Heart left ventricle (tissue), 16 donors: ENCODE results near the gene HDGFL1. TPM values are rescaled to one million over a fixed set of nuclear protein-coding genes. Genes with fewer than 3 reads are reported as not detected.

ENCODE experiments used
- ATAC-seq, 4 donors: fragments of 200-7000 bp; cut with Tn5 transposase; one replicate each; pipeline ENCODE4 v1.9.1; 2020 to 2022; ENCODE audit warnings: moderate library complexity in 4 of 4, mild to moderate bottlenecking in 3 of 4, moderate number of reproducible peaks in 1 of 4
- DNase-seq, 5 donors: peaks; one replicate each; pipeline ENCODE4 v3.0.0-alpha.2; 2020
- H3K27ac ChIP-seq, 12 donors: fragments of 200-600 bp; sonication (generic) in 4 of 12; one replicate each; pipeline versions ENCODE4 v1.5.0 to v1.8.0; 2016 to 2022; ENCODE audit warnings: mild to moderate bottlenecking in 2 of 12
- H3K27me3 ChIP-seq, 9 donors: fragments of 200-600 bp; sonication (generic) in 2 of 9; one replicate each; pipeline versions ENCODE4 v1.5.1 to v1.8.0; 2016 to 2022; ENCODE audit warnings: mild to moderate bottlenecking in 3 of 9
- H3K36me3 ChIP-seq, 9 donors: fragments of 200-600 bp; sonication (generic) in 2 of 9; one replicate each; pipeline versions ENCODE4 v1.5.0 to v1.8.0; 2018 to 2022; ENCODE audit warnings: mild to moderate bottlenecking in 2 of 9
- H3K4me1 ChIP-seq, 12 donors: fragments of 200-600 bp; sonication (generic) in 4 of 12; one replicate each; pipeline versions ENCODE4 v1.5.0 to v1.8.0; 2016 to 2022; ENCODE audit warnings: mild to moderate bottlenecking in 3 of 12
- H3K4me3 ChIP-seq, 12 donors: fragments of 200-600 bp; sonication (generic) in 4 of 12; one replicate each; pipeline versions ENCODE4 v1.5.0 to v1.8.0; 2017 to 2022; ENCODE audit warnings: mild to moderate bottlenecking in 9 of 12, moderate library complexity in 4 of 12
- H3K9me3 ChIP-seq, 12 donors: fragments of 200-600 bp; sonication (generic) in 4 of 12; one replicate each; pipeline versions ENCODE4 v1.5.0 to v1.8.0; 2016 to 2022; ENCODE audit warnings: mild to moderate bottlenecking in 1 of 12
- POLR2A ChIP-seq, 2 donors: fragments of 450-650 bp; IDR thresholded peaks; one replicate each; pipeline ENCODE4 v1.6.1; 2017; ENCODE audit warnings: antibody characterized with exemption in 2 of 2, mild to moderate bottlenecking in 2 of 2, moderate library complexity in 2 of 2
- WGBS, 4 donors: extraction: QIAGEN DNeasy Blood & Tissue Kit in 2 of 4; methylation state at CpG; one replicate each; pipeline versions ENCODE4 v1.1.5 to v1.1.7; 2013 to 2018; 5-methylcytosine and 5-hydroxymethylcytosine counted together
- intact Hi-C, 10 donors: fragments of 100-400 bp; cut with DNase I; formaldehyde crosslinking; loops; one replicate each; pipeline versions ENCODE4 v1.11.1 to v1.14.2; 2022
- polyA plus RNA-seq, 2 donors: library from polyadenylated mRNA; stranded (reverse); fragments of 200-250 nt; gene quantifications; one replicate each; pipeline ENCODE4 v1.2.3, GENCODE V29; 2013
- total RNA-seq, 9 donors: library from RNA; depleted of rRNA in 2 of 9; stranded (reverse); fragments of >200 nt in 2 of 9; fragmentation: NEBNext Ultra II Directional in 3 of 9; extraction: Animal tissue kit (Norgen Biotek cat#: 25700) in 3 of 9; gene quantifications; one replicate each; pipeline versions ENCODE4 v1.1.0 to v1.2.4, GENCODE V29; 2016 to 2023
- TF ChIP-seq, protein P1 (sequence below), 12 donors: fragments of 200-600 bp; sonication (generic) in 4 of 12; IDR thresholded peaks; one replicate each; pipeline versions ENCODE4 v1.5.0 to v1.8.0; 2018 to 2022; ENCODE audit warnings: antibody characterized with exemption in 12 of 12, mild to moderate bottlenecking in 5 of 12
- donor health status: ischemic (EF 13 %, LVEDD 7.1; RV severe dilation, severe dysfunction).
- donor health status: healthy with polysubstance abuse.
- donor health status: DM: no; HTN: yes; CAD: no.
- donor health status: DM: no; HTN: no; CAD: no.
- donor health status: ischemic (EF 25% LVEDD 6.9; RV normal size, moderate dysfunction).
- donor health status: ischemic (EF 25% LVEDD 5.7; RV mildly dilated, moderate dysfunction).
- donor health status: healthy.
- donor health status: DM: yes; HTN: yes; CAD: no.
- donor health status: ischemic (EF 35%, LVEDD 5.7; RV mildly dilated, moderate dysfunction).
- donor health status: nonischemic (EF 11% LVEDD 7.7; RV severe dilation, severe dysfunction).
- donor health status: DM: yes; HTN: yes; CAD: no.
- donor health status: PGD.
- donor health status: ischemic (EF 29% LVEDD 5.4; RV normal size, mild dysfunction).
- donor health status: nonischemic (EF 23%, LVEDD 6.1; RV moderate dilation, normal function).

HDGFL1 gene
- total and polyA plus RNA-seq, 11 donors = not detected

DNA sequence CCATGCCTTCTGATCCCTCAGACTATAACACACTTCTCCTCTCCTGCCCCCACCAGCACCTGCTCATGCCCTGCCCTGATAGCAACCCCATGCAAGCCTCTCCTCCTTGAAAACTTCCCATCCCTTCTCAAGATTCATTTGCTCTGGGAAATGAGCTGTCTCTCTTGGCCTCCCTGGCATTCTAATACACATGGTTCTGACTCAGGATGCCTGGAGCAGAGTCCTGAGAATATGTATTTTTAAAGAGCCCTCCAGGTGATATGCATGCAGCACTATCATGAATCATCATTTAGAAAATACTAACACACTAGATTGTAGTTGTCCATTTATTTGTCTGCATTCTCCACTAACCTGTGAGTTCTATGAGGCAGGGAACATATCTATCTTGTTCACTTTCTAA lies 26.6 kb downstream of the HDGFL1 start:
- DNase-seq (no peak), ATAC-seq (no peak)
- peaks cover 0 to 6% (median 0%) of the 10 kb centered on the region in 12 donors for H3K4me1 ChIP-seq
- no peaks in the 10 kb centered on the region for H3K36me3 ChIP-seq
- TF ChIP-seq, protein P1, sequence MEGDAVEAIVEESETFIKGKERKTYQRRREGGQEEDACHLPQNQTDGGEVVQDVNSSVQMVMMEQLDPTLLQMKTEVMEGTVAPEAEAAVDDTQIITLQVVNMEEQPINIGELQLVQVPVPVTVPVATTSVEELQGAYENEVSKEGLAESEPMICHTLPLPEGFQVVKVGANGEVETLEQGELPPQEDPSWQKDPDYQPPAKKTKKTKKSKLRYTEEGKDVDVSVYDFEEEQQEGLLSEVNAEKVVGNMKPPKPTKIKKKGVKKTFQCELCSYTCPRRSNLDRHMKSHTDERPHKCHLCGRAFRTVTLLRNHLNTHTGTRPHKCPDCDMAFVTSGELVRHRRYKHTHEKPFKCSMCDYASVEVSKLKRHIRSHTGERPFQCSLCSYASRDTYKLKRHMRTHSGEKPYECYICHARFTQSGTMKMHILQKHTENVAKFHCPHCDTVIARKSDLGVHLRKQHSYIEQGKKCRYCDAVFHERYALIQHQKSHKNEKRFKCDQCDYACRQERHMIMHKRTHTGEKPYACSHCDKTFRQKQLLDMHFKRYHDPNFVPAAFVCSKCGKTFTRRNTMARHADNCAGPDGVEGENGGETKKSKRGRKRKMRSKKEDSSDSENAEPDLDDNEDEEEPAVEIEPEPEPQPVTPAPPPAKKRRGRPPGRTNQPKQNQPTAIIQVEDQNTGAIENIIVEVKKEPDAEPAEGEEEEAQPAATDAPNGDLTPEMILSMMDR (IDR thresholded peaks at IDR 0.05) = no peak
- no peak for TF ChIP-seq POLR2A (IDR thresholded peaks at IDR 0.05)
- no peak overlapping the region for H3K27ac ChIP-seq
- H3K27me3 ChIP-seq = no peaks in the 10 kb centered on the region
- H3K9me3 ChIP-seq = no peaks in the 10 kb centered on the region
- intact Hi-C loops = no loop called here
- no peak overlapping the region for H3K4me3 ChIP-seq

GRCh38 chr6:22598339-22598738 lies 29.0 kb downstream of the HDGFL1 start:
- Histone ChIP-seq H3K9me3 (no peaks in the 10 kb centered on the region), H3K4me1 (peaks cover 0 to 6% (median 0%) of the 10 kb centered on the region in 12 donors), H3K27ac (no peak overlapping the region), H3K36me3 (no peaks in the 10 kb centered on the region), H3K4me3 (no peak overlapping the region), H3K27me3 (no peaks in the 10 kb centered on the region)
- 56 to 71% (median 60%) methylated on average over 4 of the region's 4 CpGs for WGBS, 4 donors
- intact Hi-C loops = no loop called here
- peak in 1 of 4 donors; percentile 48 for ATAC-seq
- peak in 1 of 5 donors; percentile 17 for DNase-seq
- TF ChIP-seq, protein P1 (IDR thresholded peaks at IDR 0.05) = no peak
- no peak for TF ChIP-seq POLR2A (IDR thresholded peaks at IDR 0.05)

DNA sequence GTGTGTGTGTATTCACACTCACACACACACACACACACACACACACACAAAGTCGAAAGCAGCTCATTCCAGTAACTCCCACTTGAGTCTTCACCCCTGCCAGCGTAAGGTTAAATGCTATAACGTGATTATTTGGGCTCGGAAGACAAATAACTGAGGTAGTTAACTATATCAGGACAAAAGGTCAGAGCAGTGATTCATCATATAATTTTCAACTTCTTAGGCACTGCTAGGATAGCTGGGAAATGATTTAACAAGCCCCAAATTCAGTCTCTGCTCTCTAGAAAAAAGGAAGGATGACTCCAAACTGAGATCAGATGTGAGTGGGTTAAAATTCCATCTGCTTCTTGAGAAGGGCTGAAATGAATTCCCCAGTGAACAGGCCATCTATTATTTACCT lies 30.7 kb downstream of the HDGFL1 start:
- 76 to 91% (median 82%) methylated on average over 4 of the region's 4 CpGs for WGBS, 4 donors
- no peak for DNase-seq
- intact Hi-C loops = no loop called here
- TF ChIP-seq, protein P1 (IDR thresholded peaks at IDR 0.05) = no peak
- no peak for TF ChIP-seq POLR2A (IDR thresholded peaks at IDR 0.05)
- H3K9me3 ChIP-seq = no peaks in the 10 kb centered on the region
- no peak for ATAC-seq
- H3K27ac ChIP-seq = no peak overlapping the region
- H3K36me3 ChIP-seq = no peaks in the 10 kb centered on the region
- peaks cover 0 to 6% (median 0%) of the 10 kb centered on the region in 12 donors for H3K4me1 ChIP-seq
- H3K27me3 ChIP-seq = no peaks in the 10 kb centered on the region
- no peak overlapping the region for H3K4me3 ChIP-seq

DNA sequence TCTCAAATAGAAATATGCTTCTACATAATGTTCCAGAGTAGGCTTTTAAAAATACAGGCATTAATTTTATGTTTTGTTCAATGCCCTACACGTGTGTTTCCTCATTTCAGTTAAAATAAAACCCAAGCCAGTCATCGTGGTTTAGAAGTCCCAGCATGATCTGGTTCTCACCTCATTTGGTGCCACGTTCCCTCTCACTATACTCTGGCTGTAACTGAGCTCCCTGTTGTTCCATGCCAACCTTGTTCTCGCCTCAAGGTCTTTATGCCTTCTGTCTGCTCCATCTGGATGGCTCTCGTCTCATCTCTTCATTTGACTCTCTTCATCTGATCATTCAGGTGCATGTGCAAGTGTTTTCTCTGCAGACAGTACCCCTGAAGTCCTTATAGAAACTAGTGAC lies 32.6 kb downstream of the HDGFL1 start:
- H3K27me3 ChIP-seq = no peaks in the 10 kb centered on the region
- H3K4me3 ChIP-seq = no peak overlapping the region
- DNase-seq (no peak), ATAC-seq (no peak)
- intact Hi-C loops = no loop called here
- H3K4me1 ChIP-seq = peaks cover 0 to 6% (median 0%) of the 10 kb centered on the region in 12 donors
- no peak for TF ChIP-seq POLR2A (IDR thresholded peaks at IDR 0.05)
- TF ChIP-seq, protein P1 (IDR thresholded peaks at IDR 0.05) = no peak
- H3K27ac ChIP-seq = no peak overlapping the region
- WGBS, 4 donors = 87 to 95% (median 94%) methylated on average over 5 of the region's 5 CpGs
- no peaks in the 10 kb centered on the region for H3K36me3 ChIP-seq
- H3K9me3 ChIP-seq = no peaks in the 10 kb centered on the region
